ENCODE data around the gene ACBD4.

The ACBD4 gene

DNA sequence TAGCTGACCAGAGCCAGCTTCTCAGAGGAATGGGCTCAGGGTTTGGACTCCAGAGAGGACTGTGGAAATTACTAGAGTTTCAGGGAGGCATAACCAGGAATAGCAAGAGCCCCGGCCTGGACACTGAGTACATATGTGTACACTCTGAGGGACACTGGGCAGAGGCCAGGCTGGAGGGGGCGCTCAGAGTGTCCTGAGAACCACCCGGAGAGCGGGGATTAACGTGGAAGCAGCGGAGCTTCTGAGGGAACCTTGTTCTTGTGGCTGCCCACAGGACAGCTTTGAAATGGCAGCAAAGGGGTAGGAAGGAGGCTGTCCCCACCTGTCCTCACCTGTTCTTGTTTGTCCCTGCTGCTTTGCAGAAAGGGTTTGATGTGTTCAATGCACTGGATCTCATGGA, 31.0 kb upstream of the ACBD4 start:
- no peak for DNase-seq (ENCODE audit: low spot score)

DNA sequence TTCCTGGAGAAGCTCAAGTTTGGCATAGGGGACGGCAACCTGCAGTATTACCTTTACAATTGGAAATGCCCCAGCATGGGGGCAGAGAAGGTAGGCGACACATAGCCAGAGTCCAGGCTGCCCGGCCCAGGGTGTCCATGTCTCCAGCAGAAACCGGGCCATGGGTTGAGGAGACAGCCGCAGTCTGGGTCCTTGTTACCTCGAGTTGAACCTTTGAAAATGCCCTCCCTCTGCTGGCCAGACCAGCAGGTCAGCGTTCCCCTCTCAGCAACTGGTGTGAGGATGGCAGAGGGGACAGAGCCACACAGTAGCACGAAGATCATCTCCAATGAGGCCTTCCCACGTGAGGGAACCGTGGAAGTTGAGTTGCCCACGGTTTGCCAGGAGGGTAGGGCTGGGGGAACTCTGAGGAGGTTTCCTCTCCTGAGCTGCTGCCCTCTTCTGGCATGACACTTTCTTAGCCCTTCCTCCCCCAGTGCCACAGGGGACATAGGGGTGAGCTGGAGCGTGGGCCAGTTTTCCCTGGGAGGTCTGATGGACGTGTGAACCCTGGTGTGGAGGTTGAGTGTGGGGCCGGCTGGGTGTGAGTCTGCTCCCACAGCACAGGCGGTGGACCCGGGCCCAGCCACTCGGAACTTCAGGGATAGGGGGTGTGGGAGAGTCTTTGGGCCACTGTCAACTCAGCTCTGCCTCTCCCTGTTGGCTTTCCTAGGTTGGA, 30.4 kb upstream of the ACBD4 start:
- no peak for DNase-seq (ENCODE audit: low spot score)

DNA sequence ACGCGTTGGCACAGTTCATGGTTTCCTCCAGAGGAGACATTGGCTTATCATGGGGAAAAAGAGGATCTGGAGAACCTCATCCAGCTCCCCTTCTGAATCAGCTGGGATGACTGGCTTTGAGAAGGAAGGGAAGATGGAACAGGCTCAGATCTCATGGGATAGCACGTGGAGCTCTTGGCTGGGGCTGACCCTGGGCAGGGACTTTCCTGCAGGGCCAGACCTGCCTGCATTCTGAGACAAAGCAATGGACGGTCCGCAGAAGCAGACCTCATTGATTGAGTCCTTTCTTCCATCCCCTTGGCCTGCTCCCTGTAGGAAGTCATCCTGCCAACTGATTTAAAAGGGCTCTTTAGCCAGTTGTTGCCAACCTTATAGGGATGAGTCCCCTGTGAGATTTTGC, 29.4 kb upstream of the ACBD4 start:
- DNase-seq (ENCODE audit: low spot score): no peak

DNA sequence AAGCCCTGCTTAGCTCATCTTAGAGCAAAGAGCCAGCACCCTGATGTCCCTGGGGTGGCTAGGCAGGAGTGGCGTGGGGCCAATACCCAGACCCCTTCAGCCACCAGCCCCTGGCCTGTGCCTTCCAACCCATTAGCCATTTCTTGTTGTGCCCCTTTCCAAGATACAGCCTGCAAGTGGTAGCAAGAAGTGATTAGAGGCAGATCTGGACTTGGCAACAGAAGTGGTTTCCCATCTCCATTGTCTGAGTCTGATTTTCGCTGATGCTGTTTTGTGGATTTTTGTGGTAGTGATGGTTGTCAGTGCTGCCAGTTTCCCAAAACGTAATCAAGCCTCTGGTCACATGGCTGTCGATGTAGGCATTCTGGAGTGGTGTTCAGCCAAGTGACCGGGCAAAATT, 28.9 kb upstream of the ACBD4 start:
- no peak for DNase-seq (ENCODE audit: low spot score)

DNA sequence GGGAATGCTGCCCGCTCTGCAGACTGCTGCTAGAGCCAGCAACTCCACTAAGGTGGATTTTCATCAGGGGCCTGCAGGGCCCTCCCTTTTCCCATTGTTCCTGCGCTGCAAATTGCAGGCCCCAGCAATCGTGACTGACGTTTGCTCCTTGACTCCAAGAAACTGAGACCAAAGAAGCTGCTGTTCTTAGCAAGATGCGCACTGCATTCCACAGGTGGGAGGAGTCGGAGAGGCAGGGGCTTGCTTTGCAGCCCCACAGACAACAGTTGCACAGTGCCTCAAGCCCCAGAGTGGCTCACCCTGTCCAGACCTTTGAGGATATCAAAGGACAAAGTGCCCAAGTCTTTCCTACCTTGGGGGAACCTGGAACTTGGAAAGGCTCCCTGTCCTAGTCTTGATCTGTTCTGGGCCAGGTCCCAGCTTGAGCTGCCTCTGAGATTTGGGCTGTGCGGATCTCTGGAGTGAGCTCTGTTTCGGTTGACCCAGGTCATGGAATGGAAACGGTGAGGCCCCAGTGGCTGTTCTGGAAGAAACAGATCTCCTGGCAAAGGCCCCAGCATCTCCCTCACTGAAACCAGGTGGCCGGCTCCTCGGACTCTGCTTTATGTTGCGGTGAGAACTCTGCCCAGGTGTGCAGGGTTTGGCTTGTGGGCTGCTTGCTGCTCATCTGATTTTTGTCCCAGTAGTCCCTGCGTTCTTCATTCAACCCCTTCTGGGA, 28.0 kb upstream of the ACBD4 start:
- no peak for DNase-seq (ENCODE audit: low spot score)

DNA sequence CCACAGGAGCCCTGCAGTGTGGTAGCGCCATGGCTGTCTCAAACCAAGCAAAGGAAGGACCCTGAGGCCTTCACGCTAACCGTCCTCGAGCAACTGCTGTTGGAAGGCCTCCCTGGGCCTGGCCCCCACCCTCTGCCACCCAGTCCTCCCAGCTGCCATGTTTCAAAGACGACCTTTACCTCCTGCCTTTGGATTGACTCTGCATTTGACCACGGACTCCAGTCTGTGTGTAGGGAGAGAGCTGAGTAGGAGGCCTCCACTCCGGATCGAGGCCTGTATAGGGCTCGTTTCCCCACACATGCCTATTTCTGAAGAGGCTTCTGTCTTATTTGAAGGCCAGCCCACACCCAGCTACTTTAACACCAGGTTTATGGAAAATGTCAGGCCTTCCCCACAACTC, 27.4 kb upstream of the ACBD4 start:
- DNase-seq (ENCODE audit: low spot score): no peak

DNA sequence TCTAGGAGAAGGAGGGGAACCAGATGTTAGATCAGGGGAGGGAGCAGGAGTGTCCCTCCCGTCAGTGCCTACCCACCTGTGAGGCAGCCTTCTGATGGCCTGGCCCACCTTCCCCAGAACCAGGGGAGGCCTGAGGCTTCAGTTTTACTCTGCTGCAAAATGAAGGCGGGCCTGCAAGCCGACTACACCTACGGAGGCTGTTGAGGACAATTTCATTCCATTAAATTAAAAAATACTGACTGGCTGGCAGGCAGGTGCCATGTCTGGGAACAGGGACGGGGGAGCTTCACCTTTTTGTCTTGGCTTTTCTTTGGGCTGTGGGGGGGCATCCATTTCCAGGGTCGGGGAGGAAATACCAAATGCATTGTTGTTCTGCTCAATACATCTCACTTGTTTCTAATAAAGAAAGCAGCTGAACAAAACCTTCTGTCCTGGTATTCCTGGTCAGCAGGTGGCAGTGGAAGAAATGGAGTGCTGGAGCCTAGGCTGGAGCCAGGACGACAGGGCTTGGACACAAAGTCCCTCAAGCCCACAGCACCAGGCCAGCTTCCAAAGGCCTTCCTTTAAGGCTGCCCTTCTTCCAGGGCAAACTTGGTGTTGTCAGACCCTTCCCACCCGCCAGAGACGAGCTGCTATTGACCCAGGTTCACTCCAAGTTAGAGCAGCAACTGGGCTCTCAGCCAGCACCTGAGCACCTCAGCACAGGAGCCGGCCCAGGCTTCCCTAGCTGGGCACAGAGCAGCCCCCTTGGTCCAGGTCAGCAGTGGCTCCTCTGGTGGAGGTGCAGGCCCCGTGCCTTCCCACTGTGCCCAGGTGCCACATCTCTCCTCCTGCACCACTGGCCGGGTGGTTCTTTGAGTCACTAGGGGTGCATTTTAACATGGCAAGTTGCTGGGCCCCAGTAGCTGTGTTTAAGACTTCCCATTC, 26.6 kb upstream of the ACBD4 start:
- no peak for DNase-seq (ENCODE audit: low spot score)

DNA sequence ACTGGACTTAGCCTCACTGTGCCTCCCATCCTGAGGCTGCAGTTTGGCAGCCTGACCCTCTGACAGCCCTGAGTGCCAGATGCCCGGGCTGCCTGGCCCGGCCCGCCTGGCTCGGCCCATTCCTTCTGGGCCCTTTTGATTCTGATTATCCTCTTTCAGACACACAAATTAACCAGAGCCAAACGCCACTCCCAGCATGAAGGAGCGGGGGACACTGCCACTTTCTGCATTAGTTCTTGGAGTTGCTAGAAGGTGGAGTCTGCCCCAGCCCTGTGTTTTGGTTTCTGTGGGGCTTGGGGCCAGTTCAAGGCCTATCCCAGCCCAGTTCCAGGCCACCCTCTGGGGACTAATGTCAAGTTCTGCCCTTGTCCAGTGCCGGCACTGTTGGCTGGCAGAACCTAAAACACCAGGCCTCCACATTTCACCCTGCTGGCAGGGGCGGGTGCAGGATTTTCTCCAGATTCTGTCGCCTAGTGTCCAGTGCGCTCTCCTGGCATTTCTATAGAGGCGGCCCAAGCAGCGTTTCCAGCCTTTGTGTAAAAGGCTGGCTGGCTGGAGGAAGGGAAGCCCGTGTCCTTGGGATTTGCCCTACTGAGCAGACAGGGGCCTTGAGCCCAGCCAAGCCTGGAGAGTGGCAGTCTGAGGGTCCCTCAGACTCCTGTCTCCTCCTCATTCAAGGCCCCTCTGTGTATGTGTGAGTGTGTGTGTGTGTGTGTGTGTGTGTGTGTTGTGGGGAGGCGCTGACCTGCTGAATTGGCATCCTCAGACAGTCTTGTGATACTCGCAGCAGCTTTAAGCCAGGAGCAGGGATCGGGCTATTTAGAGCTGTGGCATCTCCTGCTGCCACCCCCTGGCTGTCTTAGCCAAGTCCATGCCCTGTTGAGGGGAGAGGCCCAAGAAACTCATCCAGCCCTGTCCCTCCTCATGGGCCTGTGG, 24.5 kb upstream of the ACBD4 start:
- DNase-seq (ENCODE audit: low spot score): no peak

DNA sequence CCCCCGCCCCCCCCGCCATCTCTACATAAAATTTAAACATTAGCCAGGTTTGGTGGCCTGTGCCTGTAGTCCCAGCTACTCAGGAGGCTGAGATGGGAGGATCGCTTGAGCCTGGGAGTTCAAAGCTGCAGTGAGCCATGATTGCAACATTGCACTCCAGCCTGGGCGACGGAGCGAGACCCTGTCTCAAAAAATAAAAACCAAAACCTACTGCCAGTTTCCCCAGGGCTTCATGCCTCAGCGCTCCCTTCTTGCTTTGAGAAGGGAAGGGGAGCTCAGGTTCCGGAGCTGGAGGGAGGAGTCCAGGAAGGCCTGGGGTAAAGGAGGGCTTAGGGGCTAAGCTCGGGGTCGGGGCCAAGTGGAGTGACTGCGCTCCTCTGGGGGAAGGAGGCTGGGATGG, 23.6 kb upstream of the ACBD4 start:
- DNase-seq (ENCODE audit: low spot score): no peak

DNA sequence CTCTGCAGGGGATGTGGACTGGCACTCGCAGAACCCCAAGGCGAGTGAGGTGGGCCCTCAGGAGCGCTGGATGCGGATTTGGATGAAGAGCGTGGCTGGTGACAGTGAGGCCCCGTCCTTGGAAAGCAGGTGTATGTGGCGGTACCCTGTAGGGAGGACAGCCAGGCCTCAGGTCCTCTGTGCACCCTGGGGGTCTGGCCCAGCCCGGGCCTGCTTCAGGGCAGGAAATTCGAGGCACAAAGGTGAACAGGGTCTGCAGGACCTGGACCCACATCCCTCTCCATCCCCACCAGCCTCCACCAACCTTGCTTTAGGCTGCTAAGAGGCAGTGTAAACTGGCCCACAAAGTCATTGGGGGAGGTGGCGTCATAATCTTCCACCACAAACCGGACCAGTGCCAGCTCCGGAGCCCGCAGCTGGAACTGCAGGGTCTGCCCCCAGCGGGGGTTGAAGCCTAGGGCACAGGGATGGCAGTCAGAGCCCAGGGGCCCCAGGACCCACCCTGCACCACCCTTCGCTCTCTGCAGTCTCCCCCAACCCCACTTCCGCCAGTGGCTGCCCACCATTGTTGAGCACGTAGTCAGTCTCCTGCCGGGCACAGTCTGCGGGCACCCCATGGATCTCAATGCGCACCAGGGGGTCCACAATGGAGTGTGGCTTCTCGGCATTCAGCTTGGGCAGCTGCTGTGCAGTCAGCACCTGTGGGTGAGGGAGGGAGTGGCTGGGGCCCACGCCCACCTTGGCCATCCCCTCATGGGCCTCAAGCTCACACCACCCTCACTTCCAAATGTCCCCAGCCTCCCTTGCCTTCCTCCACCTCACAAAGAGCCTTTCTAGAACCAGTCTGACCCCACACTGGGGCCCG, 22.7 kb upstream of the ACBD4 start:
- DNase-seq (ENCODE audit: low spot score): no peak

DNA sequence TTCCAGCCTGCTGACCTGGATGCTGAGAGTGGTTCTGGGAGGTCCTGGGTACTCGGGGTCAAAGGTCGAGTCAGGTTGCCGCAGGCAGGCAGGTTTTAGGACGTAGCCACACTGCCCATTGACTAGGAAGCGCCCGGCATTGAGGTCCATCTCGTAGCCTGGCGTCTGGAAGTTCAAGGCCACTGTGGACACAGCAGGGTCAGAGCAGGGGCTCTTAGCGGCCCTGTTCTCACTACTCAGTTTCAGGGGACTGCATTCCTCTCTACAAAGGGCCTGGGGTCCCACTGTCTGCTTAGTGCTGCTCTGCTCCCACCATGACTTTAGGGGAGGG, 22.1 kb upstream of the ACBD4 start:
- no peak for DNase-seq (ENCODE audit: low spot score)

DNA sequence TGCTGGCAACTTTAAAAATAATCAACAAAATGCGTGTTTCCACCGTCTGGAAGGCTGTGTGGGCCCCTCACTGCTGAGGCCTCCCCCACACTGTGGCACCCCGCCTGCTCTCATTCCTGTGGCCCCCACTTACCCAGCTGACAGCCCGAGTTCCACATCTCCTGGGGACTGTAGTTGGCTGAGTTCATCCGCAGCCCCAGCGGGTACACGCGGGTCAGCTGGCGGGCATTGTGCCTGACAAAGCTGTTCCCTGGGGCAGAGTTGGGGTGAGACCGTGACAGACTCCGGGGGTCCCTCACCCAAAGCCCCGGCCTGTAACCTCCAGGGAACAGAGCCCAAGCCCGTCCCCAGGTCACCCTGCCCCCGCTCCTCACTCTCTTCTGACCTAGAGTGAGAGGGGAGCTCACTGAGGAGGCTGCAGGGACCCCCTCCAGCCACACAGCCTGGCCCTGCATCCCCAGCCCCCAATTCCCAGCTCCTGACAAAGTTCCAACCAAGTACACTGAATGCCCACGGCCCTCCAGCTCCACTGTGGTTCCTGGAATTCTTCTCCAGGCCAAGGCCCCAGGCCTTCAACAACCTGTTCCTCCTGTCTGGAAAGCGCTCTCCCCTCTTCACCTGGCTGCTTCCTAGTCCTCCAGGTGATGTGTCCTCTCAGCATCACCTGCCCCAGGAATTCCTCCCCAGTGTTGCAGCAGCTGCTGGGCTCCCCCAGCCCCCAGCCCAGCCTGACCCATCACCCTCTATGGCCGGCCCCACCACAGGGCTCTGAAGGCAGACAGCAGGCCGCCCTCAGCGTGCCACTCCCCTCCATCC, 21.2 kb upstream of the ACBD4 start:
- DNase-seq (ENCODE audit: low spot score): no peak

DNA sequence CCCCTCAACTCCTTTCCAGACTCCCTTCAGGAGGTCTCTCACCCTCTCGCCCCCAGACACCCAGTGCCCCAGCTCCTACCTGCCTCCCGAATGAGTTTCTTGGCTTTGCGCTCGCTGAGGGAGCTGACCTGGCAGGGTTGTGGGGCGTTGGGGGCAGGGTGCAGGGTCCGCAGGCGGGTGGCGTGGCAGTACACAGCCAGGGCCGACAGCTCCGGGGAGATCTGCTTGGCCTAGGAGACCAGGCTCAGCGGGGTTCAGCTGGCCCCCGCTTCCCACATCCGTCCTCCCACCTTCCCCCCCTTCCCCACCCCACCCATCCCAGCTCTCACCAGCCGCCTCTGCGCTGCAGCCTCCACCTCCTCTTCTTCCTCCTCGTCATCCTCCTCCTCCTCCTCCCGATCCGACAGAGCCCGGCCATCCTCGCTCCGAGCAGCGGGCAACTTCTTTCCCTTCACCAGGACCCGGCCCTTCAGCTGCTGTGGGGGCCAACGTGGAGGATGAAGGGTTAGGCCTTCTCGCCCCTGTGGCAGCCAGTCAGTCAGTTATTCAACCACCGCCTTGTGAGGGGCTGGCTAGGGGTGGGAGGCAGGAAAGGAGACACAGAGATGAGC, 20.4 kb upstream of the ACBD4 start:
- no peak for DNase-seq (ENCODE audit: low spot score)

DNA sequence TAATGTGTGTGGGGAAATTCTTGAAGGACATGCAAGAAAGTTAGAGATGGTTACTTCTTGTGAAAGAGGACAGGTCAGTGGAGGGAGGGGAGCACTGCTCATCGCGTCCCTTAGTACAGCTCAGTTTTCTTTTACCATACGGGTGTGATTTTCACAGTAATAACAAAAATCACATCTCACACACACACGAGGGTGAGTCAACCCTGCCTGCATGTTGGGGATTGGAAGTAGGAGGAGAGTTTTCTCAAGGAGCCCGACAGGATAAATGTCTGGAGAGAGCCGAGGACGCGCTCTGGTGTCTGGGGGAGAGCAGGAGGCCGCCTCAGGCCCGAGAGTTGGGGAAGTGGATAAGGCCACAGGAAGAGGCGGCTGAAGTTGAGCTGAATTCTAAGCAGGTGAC, 19.6 kb upstream of the ACBD4 start:
- no peak for DNase-seq (ENCODE audit: low spot score)

DNA sequence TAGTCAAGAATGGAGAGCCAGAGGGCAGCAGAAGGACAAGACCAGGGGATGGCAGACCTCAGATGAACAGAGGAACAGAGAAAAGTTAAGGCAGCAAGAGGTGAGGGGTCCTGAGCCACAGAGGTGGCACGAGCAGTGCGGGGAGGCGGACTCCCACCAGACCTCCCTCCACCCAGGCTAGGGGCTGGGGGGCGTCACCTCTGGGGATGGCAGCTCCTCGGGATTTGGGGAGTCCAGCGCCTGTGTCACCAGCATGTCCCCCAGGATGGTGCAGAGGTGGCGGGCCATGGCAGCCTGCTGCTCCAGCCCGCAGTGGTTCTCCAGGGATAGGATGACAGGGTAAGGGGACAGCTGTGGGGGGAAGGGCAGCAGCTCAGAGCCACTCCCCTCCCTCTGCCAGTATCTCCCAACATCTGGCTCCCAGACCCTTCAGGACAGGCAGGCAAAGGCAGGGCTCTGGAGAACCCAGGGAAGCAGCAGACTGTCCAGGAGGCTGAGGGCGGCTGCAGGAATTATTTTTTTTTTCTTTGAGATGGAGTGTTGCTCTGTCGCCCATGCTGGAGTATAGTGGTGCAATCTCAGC, 19.0 kb upstream of the ACBD4 start:
- no peak for DNase-seq (ENCODE audit: low spot score)

DNA sequence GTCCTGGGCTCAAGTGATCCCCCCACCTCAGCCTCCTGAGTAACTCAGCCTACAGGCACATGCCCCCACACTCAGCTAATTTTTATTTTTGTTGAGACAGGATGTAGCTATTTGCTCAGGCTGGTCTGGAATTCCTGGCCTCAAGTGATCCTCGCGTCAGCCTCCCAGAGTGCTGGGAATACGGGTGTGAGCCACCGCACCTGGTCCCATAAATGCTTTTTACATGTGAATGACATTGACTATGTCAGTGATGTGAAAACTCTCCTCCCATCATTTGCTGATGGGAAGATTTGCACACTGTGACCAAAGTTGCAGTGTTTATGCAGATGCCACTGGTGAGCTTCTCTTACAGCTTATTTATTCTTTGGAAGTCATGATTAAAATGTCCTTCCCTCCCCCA, 18.2 kb upstream of the ACBD4 start:
- no peak for DNase-seq (ENCODE audit: low spot score)

DNA sequence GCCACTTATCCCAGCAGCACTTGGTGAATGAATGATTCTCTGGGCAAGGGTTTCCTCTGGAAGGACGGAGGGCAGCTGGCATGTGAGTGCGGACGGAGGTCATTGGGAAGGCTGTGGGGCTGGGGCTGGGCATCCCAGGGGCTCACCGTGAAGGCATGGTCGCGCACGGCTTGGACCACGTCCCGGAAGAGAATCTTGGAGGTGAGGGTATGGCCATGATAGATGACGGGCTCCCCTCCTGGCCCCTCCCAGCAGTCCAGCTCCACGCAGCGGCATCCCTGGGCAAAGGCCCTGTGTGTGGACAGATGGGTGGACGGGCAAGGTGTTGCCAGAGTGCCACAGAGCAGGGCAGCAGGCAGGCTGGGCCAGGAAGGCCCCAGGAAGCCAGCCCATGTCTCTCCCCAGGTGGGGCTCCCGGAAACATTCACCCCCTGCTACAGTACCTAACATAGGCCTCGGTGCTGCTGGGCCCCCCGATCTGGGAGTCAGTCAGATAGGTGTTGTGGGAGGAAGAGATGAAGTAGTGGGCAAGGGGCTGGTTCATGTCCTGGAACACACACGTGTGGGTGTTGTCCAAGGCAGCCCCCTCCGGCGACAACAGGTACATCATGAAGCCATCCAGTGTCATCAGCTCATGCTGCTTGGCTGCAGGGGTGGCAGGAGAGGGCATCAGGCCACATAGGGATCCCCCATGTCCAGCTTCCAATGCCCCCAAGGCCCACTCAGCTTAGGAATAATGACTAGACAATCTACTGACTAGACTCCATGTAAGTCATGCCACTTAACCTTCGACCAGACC, 17.4 kb upstream of the ACBD4 start:
- no peak for DNase-seq (ENCODE audit: low spot score)

DNA sequence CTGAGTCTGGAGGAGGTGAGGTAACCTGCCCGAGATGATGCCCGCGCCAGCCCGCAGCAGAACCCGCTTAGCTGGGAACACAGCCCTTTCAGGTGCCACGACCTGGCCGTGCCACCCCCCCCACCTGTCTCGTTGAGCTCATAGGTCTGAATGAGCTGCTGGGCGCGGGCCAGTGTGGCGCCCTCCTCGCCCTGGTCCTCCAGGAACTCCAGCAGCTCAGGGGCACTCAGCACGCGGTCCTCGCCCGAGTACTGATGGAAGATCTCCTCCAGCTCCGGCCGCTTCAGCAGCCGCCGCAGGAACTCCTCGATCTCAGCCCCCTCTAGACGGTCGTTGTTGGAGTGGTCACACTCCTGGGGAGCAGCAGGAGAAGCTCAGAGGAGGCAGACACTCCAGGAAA, 16.8 kb upstream of the ACBD4 start:
- DNase-seq (ENCODE audit: low spot score): no peak

Measured in CD4-positive, alpha-beta T cell treated with Interleukin-6 at 100 ng/mL for 8 hours (primary cell).